Stomach (tissue), 4 donors: ENCODE data around the gene ZNF595.

Experiments used
- CTCF ChIP-seq, 7 experiments: fragments of 450-650 bp in 4 of 7; fragments of 200-600 bp in 3 of 7; sonication (generic) in 3 of 7; IDR thresholded peaks; one replicate each; pipeline ENCODE4 v1.5.1; 2016 to 2019; ENCODE audit warnings: antibody characterized with exemption in 7 of 7, control low read depth in 2 of 7, mild to moderate bottlenecking in 1 of 7
- EP300 ChIP-seq: sonication (generic); formaldehyde crosslinking; IDR thresholded peaks from one replicate; pipeline ENCODE4 v1.6.1; 2017; ENCODE audit warnings: antibody characterized with exemption
- POLR2A ChIP-seq, 4 donors: fragments of 450-650 bp; IDR thresholded peaks; one replicate each; pipeline ENCODE4 v1.6.1; 2016; ENCODE audit warnings: antibody characterized with exemption in 4 of 4, control low read depth in 2 of 4, mild to moderate bottlenecking in 1 of 4, moderate library complexity in 1 of 4
- POLR2AphosphoS5 ChIP-seq, 3 donors: sonication (generic); formaldehyde crosslinking; IDR thresholded peaks; one replicate each; pipeline ENCODE4 v1.6.1; 2016; ENCODE audit warnings: antibody characterized with exemption in 3 of 3

- no peak for TF ChIP-seq CTCF (IDR thresholded peaks at IDR 0.05)
- no peak for TF ChIP-seq POLR2A (IDR thresholded peaks at IDR 0.05)
- no peak for TF ChIP-seq EP300
- TF ChIP-seq POLR2AphosphoS5 (IDR thresholded peaks at IDR 0.05) = no peak
Measured at GRCh38 chr4:107083-107443, 53.9 kb downstream of the ZNF595 start.
